Skeletal muscle satellite cell (primary cell): ENCODE results near the gene OR2F2.
A peak's percentile ranks its signal among the peaks of the same experiment; 100 is the strongest.

Experiments
- H3K27me3 ChIP-seq: 2 replicates; pipeline ENCODE4 v1.7.0; 2013; ENCODE audit warnings: low read length; ENCODE audit not compliant: control insufficient read depth, insufficient read depth
- H3K36me3 ChIP-seq: 2 replicates; pipeline ENCODE4 v1.7.0; 2013; ENCODE audit warnings: mild to moderate bottlenecking, control low read depth, low read length; ENCODE audit not compliant: insufficient read depth
- H3K4me1 ChIP-seq: 2 replicates; pipeline ENCODE4 v1.7.0; 2013; ENCODE audit warnings: low read length; ENCODE audit not compliant: control insufficient read depth, insufficient read depth
- H3K4me2 ChIP-seq: 2 replicates; pipeline ENCODE4 v1.7.0; 2013; ENCODE audit warnings: mild to moderate bottlenecking, low read length
- H3K4me3 ChIP-seq: 2 replicates; pipeline ENCODE4 v1.7.0; 2013; ENCODE audit warnings: low read length
- H3K9ac ChIP-seq: 2 replicates; pipeline ENCODE4 v1.7.0; 2013; ENCODE audit warnings: mild to moderate bottlenecking, low read depth, low read length, moderate library complexity
- H3K9me3 ChIP-seq: replicated peaks from 2 replicates; pipeline ENCODE4 v1.7.0; 2013; ENCODE audit warnings: mild to moderate bottlenecking, control low read depth, low read length

Gene OR2F2

DNA sequence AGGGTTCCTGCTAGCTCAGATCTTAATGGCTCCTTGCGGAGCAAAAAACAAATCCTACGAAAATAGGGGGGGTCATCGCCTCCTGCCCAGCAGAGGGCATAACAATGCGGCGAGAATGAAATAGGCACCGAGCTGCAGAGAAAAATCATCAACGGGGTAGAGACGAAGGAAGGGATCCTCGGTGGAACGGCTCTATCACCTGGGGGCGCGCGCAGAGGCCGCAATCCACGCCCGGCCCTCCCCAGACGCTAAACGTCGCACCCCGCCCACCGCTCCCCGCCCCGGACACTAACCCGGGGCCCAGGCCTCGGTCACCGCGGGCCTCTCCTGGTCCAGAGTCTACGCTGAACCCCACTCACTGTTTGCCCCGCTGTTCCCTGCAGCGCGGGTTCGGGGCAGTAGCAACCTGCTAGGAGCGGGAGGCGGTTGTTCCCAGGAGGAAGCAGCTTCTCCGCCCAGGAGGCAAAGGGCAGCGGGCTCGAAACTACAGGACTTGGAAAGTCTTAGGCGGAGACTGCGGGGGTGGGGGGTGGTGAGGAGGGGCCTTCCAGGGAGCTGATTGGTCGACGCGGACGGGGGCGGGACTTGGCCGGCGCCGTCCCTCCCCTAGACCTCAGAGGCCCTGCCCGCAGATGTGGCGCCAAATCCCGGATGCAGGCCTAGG lies 33.2 kb upstream of the OR2F2 start, which contains the start of gene TCAF1:
TCAF1 (minus strand) TSS at position 509 of the 664 bp plus-strand sequence. CDS start 25,568 bp downstream, outside the sequence.
- Histone ChIP-seq H3K27me3 (no peaks in the 10 kb centered on the region), H3K4me3 (peak within 1 kb of the TSS; percentile 80), H3K4me1 (peaks cover 22% of the 10 kb centered on the region), H3K9ac (peak within 1 kb of the TSS; percentile 88), H3K4me2 (peak within 1 kb of the TSS; percentile 91), H3K36me3 (no peaks in the 10 kb centered on the region), H3K9me3 (no peaks in the 10 kb centered on the region)

DNA sequence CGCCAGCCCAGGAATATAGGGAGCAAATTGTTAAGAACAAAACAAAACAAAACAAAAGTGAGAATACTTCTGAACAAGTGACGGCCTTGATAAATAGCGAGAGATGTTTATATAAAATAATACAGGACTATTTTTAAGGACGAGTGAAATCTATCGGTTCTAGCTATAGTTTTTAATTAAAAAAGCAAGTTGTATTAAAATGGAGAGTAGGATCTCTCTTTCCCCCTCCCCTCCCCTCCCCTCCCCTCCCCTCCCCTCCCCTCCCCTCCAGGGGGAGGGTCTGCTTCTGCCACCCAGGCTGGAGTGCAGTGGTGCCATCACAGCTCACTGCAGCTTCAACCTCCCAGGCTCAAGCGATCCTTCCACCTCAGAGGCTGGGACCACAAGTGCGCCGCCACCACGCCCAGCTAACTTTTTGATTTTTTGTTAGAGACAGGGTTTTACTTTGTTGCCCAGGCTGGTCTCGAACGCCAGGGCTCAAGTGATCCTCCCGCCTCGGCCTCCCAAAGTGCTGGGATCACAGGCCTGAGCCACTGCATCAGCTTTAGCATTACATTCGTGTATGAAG lies 32.6 kb upstream of the OR2F2 start:
- H3K4me1 ChIP-seq, result peaks cover 22% of the 10 kb centered on the region
- H3K27me3 ChIP-seq, result no peaks in the 10 kb centered on the region
- no peaks in the 10 kb centered on the region for H3K36me3 ChIP-seq
- H3K4me2 ChIP-seq, result peak overlapping the region; percentile 91
- H3K9ac ChIP-seq, result no peak overlapping the region
- H3K4me3 ChIP-seq, result no peak overlapping the region
- H3K9me3 ChIP-seq, result no peaks in the 10 kb centered on the region

DNA sequence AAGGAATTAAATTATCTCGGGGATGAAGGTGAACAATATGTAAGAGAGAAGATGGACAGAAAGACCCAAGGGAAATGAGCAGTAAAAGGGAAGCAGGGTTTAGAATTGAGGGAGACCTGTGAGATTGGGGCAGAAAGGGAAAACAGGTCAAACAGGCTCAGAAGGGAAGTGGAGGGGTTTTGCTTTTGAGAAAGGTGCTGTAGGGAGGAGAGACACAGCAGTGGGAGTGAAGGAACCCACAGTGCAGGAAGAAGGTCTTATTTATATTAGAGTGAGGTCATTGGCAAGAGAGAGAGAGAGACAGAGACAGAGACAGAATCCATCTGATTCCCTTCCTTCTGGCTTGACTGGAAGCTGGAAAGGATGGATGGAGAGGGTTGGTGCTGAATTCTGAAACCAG lies 29.5 kb upstream of the OR2F2 start:
- no peaks in the 10 kb centered on the region for H3K27me3 ChIP-seq
- no peaks in the 10 kb centered on the region for H3K9me3 ChIP-seq
- peaks cover 4% of the 10 kb centered on the region for H3K4me1 ChIP-seq
- H3K4me3 ChIP-seq, result no peak overlapping the region
- no peak overlapping the region for H3K4me2 ChIP-seq
- H3K9ac ChIP-seq, result no peak overlapping the region
- no peaks in the 10 kb centered on the region for H3K36me3 ChIP-seq

DNA sequence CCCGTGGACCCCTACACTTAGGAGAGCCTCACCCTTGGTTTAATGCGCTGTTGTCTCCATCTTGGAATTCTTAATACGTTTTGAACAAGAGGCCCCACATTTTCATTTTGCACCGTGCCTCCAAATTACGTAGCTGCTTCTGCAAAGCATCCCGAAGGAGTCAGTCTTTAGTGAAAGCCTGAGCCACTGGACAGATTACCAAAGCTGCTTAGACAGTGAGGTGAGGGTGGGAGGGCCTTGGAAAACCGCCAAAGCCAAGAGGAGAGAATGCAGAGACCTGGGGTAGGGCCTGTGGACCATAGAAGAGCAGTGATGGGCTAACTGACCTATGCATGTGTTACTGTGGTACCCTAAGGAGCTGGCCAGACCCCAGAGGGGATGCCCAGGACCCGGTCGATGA lies 28.9 kb upstream of the OR2F2 start:
- Histone ChIP-seq H3K9ac (no peak overlapping the region), H3K4me1 (no peaks in the 10 kb centered on the region), H3K36me3 (no peaks in the 10 kb centered on the region), H3K9me3 (no peaks in the 10 kb centered on the region), H3K4me3 (no peak overlapping the region), H3K27me3 (no peaks in the 10 kb centered on the region), H3K4me2 (no peak overlapping the region)

DNA sequence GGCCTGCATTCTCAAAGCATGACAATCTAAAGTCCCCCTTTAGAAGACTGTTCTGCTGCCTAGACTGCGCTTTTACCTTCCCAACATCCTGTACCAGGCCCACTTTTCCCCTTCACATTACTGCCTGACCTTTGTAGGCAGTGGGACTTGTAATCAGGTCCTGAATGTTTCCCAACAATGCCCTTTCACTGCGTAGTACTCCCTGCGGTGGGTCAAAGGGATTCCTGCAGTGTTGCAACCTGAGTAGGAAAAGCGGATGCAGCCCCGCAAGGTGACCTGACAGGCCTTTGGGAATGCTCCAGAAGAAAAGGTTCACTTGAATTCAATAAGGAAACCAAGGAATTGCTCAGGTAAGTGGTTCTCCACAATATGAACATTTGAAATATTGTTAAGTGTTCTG lies 28.1 kb upstream of the OR2F2 start:
- Histone ChIP-seq H3K27me3 (no peaks in the 10 kb centered on the region), H3K4me3 (no peak overlapping the region), H3K4me2 (no peak overlapping the region), H3K9ac (no peak overlapping the region), H3K9me3 (no peaks in the 10 kb centered on the region), H3K4me1 (no peaks in the 10 kb centered on the region), H3K36me3 (no peaks in the 10 kb centered on the region)

DNA sequence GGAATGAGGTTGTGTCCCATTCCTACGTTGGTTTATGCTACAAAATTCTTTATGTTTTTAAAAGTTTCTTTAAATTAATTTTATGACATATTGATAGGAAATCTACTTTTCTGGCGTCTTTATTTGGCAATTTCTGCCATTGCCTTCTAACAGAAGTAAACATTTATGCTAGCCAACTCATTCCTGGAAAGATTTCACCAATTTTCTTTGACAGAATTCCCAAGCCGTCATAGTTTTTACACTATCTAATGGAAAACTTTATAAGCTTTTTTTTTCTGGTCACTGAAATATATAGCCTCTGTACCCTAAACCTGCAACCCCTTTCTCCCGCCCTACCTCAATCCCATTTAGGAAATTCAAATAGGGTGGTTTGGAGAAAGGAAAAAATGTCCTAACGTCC lies 26.9 kb upstream of the OR2F2 start:
- no peaks in the 10 kb centered on the region for H3K4me1 ChIP-seq
- H3K4me2 ChIP-seq, result no peak overlapping the region
- H3K9me3 ChIP-seq, result no peaks in the 10 kb centered on the region
- H3K36me3 ChIP-seq, result no peaks in the 10 kb centered on the region
- no peak overlapping the region for H3K9ac ChIP-seq
- no peaks in the 10 kb centered on the region for H3K27me3 ChIP-seq
- H3K4me3 ChIP-seq, result no peak overlapping the region

DNA sequence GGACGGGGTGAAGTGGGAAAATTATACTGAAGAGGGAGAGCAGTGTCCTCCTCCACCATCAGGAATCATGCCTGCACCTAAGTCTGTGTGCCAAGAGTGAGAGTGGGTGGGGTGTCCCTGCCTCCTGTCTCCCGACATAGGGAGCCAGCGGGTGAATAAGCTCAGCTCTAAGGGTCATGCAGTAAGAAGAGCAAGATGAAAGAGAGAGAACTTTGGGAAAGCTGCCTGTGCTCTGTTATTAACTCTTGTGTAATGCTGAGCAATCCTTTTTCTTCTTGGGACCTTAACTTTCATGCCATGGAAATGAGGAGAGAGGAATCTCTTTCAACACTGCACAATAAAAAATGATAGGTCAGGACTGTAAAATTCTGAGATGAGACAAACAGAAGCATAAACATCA lies 25.2 kb upstream of the OR2F2 start:
- Histone ChIP-seq H3K9me3 (no peaks in the 10 kb centered on the region), H3K9ac (no peak overlapping the region), H3K36me3 (no peaks in the 10 kb centered on the region), H3K27me3 (no peaks in the 10 kb centered on the region), H3K4me3 (no peak overlapping the region), H3K4me1 (no peaks in the 10 kb centered on the region), H3K4me2 (no peak overlapping the region)

DNA sequence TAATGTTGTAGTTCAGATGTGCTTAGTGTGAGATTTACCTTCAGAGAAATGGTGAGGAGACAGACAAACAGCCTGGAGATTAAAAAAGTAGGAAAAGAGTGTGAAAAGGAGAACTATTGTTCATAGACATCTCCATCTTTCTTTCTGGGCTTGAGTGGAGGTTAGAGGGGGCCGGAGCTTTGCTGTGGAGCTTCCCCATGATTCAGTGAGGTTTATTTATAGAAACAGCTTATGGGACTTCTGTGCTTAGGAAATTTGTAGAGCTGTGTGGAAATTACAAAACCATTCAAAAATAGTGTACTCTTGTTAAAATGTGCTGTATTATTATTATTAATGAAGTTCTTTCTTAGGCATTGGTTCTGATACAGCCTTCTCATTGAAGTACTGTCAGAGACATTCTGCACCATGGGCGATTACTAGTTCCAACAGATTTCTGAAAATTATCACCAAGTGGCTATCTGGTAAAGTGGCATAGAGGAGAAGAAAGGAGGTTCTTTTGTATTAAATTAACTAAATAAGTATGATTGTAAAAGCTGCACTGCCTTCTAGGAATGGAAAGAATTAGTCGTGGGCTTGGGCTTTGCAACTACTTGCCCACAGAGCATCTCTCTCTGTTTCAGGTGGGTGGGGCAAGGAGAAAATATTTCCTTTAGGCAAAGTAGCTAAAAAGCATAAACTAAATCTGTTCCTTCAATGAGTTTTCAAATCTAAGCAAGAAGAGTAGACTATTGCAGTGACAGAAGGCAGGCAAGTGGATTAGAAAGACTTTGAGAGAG lies 24.4 kb upstream of the OR2F2 start:
- Histone ChIP-seq H3K27me3 (no peaks in the 10 kb centered on the region), H3K36me3 (no peaks in the 10 kb centered on the region), H3K9me3 (no peaks in the 10 kb centered on the region), H3K4me2 (no peak overlapping the region), H3K4me1 (no peaks in the 10 kb centered on the region), H3K4me3 (no peak overlapping the region), H3K9ac (no peak overlapping the region)

DNA sequence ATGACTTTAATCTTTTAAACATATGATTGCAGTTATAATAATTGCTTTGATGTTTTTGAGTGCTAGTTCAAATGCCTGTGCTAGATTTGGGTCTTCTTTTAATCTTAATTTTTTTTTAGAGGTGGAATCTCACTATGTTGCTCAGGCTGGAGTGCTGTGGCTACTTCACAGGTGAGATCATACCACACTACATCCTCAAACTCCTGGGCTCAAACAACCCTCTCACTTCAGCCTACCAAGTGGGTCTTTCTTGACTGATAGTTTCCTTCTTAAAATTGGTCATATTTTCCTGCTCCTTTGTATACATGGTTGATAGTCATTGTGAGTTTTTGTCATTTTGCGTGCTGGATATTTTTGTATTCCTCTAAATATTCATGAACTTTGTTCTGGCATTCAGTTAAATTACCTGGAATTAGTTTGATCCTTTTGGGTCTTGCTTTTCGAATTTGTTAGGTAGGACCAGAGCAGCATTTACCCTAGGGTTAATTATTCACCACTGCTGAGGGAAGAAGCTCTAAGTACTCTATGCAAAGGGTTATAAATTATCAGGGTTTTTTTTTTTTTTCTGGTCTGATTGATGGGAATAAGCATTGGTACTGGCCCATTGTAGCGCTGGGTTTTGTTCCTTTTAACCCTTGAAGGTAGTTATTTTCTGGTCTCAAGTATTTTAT lies 21.0 kb upstream of the OR2F2 start:
- Histone ChIP-seq H3K27me3 (no peaks in the 10 kb centered on the region), H3K9ac (no peak overlapping the region), H3K36me3 (no peaks in the 10 kb centered on the region), H3K4me2 (no peak overlapping the region), H3K9me3 (no peaks in the 10 kb centered on the region), H3K4me1 (no peaks in the 10 kb centered on the region), H3K4me3 (no peak overlapping the region)

DNA sequence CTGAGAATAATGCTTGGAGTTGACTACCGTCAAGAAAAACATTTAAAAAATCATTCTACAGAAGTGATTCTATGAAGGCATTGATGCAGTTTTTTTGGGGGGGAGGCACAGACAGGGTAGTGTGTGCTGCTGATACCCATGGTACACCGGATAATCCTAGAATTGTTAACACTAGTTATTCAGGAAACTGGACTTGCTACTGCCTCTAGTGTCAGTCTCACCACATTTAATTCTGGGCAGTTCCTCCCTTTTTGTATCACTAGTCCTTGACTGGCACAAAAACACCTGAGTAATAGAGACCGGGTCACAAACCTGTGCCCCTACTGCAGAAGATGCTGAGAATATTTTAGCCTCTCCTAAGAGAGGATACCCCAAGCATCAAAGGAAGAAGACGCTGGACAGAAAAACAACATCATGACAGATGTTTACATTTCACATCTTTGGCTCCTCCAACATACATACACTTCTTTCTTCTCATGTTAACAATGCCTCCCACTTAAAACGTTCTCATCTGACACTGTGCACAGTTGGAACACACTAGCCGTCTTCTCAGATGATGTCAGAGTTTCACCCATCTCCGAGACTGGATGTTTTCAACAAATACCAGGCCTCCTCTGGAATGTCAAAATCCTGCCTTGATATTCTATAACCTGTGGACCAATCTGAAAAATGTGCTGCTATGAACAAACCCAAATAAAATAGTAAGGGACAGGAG lies 19.9 kb upstream of the OR2F2 start:
- H3K4me3 ChIP-seq, result no peak overlapping the region
- no peaks in the 10 kb centered on the region for H3K36me3 ChIP-seq
- no peak overlapping the region for H3K9ac ChIP-seq
- H3K4me2 ChIP-seq, result no peak overlapping the region
- no peaks in the 10 kb centered on the region for H3K27me3 ChIP-seq
- H3K4me1 ChIP-seq, result no peaks in the 10 kb centered on the region
- no peaks in the 10 kb centered on the region for H3K9me3 ChIP-seq

DNA sequence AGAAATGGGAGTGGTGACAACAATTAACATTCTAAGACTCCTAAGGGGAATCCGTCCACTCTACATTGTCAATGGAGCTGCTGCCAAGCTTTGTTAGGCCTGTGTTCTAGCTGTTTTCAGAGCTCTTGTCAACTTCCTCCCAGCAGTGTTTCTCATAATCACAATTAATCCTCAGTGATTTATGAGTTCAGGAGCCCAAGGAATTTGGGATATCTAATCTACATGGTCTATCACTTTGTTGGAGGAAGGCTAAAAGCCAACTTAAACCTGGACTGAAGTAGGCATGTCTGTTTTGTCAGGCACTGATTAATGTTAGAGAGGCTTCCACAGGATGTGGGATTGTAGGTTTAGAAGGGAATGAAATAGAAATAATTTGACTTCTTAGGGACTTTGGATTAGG lies 10.2 kb upstream of the OR2F2 start:
- no peak overlapping the region for H3K4me3 ChIP-seq

More for the DNA sequence above, 10.2 kb upstream of the OR2F2 start:
- Histone ChIP-seq H3K9ac (no peak overlapping the region), H3K9me3 (no peaks in the 10 kb centered on the region), H3K27me3 (no peaks in the 10 kb centered on the region), H3K4me1 (peaks cover 7% of the 10 kb centered on the region), H3K4me2 (no peak overlapping the region), H3K36me3 (no peaks in the 10 kb centered on the region)
